Activated T-helper 1 cell treated with anti-CD3 and anti-CD28 coated beads, Interleukin-12 subunit alpha, Interleukin-12 subunit beta, Interleukin-2, Interleukin-4 antibody, amounts not matched to agents 30 ng/mL and 10 ng/mL and 1 ng/mL, durations not matched to agents 14 hours and 24 hours and 36 hours (primary cell): Measurements from ENCODE around the gene RHBDD2. TPM values are rescaled to one million over a fixed set of nuclear protein-coding genes. Genes with fewer than 3 reads are reported as not detected.
"Not testable (repeated sequence)": the region's sequence is repeated elsewhere in the genome, so short reads cannot be mapped to it uniquely, and the experiment has no call there.

Experiments
- DNase-seq: peaks from one replicate; pipeline ENCODE4 v3.0.0; 2021; ENCODE audit warnings: low spot score
- H3K27ac Mint-ChIP-seq: one replicate; pipeline ENCODE4 v1.8.0; 2021; ENCODE audit warnings: mild to moderate bottlenecking, mixed read lengths
- H3K27me3 Mint-ChIP-seq: one replicate; pipeline ENCODE4 v1.8.0; 2022; ENCODE audit warnings: mild to moderate bottlenecking, moderate library complexity, mixed read lengths; ENCODE audit not compliant: insufficient read depth
- H3K36me3 Mint-ChIP-seq: one replicate; pipeline ENCODE4 v1.8.0; 2021; ENCODE audit warnings: low read depth, mixed read lengths
- H3K4me1 Mint-ChIP-seq: one replicate; pipeline ENCODE4 v1.8.0; 2021; ENCODE audit warnings: low read depth, mixed read lengths
- H3K4me3 Mint-ChIP-seq: one replicate; pipeline ENCODE4 v1.8.0; 2021; ENCODE audit warnings: mild to moderate bottlenecking, moderate library complexity, mixed read lengths
- H3K9me3 Mint-ChIP-seq: one replicate; pipeline ENCODE4 v1.8.0; 2021; ENCODE audit warnings: mixed read lengths
- intact Hi-C: fragments of 100-400 bp; cut with micrococcal nuclease; formaldehyde crosslinking; loops from one replicate; pipeline ENCODE4 v1.15.1; 2024
- total RNA-seq: library from RNA; stranded (reverse); gene quantifications from 2 replicates; pipeline ENCODE4 v1.2.3, GENCODE V29; 2022

Gene RHBDD2
- total RNA-seq, 1 donor from 2014 or later: 59.9 TPM

DNA sequence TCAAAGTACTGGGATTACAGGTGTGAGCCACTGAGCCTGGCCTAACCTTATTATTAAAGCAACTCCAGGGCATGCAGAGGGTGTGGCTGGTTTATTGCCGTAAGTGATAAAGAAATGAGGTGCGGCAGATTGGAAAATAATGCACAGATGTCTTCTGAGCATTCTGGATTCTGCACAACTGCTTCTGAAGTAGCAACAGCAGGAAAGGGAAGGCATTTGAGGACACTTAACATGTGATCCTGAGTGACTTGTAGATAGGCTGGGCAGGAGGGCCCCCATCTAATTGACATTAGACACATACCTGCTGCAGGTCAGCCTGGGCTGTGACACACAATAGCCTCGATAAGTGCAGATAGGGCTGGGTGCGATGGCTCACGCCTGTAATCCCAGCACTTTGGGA is 5.6 kb downstream of the RHBDD2 start:
- no peaks in the 10 kb centered on the region for H3K9me3 Mint-ChIP-seq
- intact Hi-C loops: no loop called here
- H3K27ac Mint-ChIP-seq: no peak overlapping the region
- peaks cover 56% of the 10 kb centered on the region for H3K36me3 Mint-ChIP-seq
- no peaks in the 10 kb centered on the region for H3K27me3 Mint-ChIP-seq
- no peak for DNase-seq
- peaks cover 24% of the 10 kb centered on the region for H3K4me1 Mint-ChIP-seq
- H3K4me3 Mint-ChIP-seq: no peak overlapping the region

DNA sequence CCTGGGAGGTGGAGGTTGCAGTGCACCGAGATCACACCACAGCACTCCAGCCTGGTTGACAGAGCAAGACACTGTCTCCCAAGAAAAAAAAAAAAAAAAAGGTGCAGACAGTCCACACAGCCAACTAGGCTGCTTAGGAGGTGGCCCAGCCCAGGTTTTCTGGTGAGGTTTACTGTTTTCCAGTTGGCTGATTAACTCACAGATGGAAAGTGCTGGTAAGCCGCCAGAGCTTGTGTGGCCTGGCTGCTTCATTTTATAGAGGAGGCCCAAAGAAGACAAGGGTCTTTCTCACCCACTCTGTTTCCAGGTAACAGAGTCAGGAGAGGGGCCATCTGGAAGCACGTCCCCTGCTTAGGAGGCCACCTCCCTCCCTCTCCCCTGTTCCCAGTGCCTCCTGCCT is 6.2 kb downstream of the RHBDD2 start:
- Mint-ChIP-seq H3K27ac (no peak overlapping the region), H3K4me3 (no peak overlapping the region), H3K36me3 (peaks cover 52% of the 10 kb centered on the region), H3K4me1 (peaks cover 19% of the 10 kb centered on the region), H3K27me3 (no peaks in the 10 kb centered on the region), H3K9me3 (no peaks in the 10 kb centered on the region)
- intact Hi-C loops: no loop called here
- no peak for DNase-seq

DNA sequence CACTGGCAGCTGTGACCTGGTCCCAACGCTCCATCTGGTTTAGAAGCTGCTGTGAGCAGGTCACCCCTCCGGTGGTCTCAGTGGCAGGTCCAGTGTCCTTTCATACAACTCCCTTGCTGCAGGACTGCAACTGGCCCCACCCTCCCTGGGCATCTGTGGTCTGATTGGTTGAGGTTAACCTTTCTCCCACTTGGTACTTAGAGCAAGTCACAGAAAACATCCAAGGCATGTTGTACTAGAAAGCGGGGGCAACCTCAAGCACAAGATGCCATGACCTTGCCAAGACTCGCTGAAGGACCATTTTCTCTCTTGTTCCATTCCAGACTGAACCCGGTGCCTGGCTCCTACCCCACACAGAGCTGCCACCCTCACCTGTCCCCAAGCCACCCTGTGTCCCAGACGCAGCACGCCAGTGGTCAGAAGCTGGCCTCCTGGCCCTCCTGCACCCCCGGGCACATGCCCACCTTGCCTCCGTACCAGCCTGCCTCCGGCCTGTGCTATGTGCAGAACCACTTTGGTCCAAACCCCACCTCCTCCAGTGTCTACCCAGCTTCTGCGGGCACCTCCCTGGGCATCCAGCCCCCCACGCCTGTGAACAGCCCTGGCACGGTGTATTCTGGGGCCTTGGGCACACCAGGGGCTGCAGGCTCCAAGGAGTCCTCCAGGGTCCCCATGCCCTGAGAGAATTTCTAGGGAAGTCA is 9.0 kb downstream of the RHBDD2 start:
- Mint-ChIP-seq H3K9me3 (no peaks in the 10 kb centered on the region), H3K4me1 (no peaks in the 10 kb centered on the region), H3K36me3 (peaks cover 32% of the 10 kb centered on the region), H3K27me3 (no peaks in the 10 kb centered on the region), H3K27ac (no peak overlapping the region), H3K4me3 (no peak overlapping the region)
- no peak for DNase-seq
- intact Hi-C loops: no loop called here

DNA sequence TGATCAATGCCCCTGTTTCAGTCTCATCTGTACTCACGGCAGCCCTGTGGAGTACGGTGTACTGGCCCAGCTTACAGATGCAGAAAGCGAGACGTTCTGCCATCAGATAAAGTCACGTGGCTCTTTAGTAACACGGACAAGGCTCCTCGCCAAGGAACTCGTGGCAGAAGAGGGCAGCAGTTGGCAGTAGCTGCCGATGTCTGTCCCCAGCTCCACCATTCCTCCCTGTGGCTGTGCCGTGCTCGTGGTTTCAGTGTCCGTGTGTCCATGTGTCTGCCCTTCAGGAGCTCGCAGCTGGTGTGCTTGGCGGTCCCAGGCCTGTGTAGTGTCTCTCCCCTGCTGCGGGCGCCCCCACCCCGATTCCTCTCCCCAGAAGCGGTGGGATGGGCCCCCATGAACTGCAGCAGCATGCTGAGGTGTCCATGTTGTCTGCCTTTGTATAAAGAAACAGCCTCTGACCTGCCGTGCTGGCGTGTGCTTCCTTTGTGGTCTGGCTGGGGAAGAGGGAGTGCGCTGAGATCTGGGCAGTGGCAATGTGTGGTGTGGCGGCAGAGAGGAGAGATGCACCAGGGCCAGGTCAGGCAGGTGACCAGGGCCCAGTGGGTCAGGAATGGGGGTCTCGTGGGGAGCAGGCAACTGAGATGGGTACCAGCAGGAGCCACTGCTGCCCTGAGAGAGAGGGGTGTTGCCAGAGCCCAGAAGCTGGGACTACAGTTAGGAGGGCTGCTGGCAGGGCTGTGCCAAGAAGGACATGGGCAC is 9.8 kb downstream of the RHBDD2 start:
- Mint-ChIP-seq H3K9me3 (no peaks in the 10 kb centered on the region), H3K27ac (no peak overlapping the region), H3K4me3 (no peak overlapping the region), H3K27me3 (peaks cover 1% of the 10 kb centered on the region), H3K4me1 (no peaks in the 10 kb centered on the region), H3K36me3 (peaks cover 28% of the 10 kb centered on the region)
- intact Hi-C loops: no loop called here
- no peak for DNase-seq

DNA sequence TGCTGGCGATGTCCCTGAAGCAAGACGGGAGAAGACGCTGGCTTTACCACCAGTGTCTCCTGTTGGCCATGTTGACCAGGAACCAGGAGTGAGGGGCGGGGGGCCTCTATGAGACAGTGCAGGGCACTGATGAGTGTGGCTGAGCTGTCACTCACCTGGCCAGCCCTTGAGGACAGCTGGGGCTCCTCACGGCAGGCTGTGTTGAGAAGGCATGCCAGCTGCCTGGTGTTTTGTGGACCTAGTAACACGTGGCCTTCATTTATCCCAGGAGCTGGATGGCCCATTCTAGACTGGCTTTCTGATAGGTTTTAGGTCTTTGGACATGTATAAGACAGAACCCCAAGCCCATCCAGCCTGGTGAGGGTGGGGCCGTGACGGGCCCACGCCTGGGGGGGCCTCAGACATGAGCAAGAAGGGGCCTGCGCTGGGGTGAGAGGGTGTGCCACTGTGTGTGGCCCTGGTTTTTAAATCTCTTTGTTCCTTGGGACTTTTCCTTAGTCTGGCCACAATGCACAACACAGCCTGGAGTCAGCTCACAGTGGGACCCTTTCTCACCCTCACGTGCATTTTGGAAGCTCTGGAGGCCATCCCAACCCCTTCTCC is 10.5 kb downstream of the RHBDD2 start:
- Mint-ChIP-seq H3K9me3 (no peaks in the 10 kb centered on the region), H3K4me1 (no peaks in the 10 kb centered on the region), H3K27me3 (peaks cover 1% of the 10 kb centered on the region), H3K4me3 (no peak overlapping the region), H3K36me3 (peaks cover 25% of the 10 kb centered on the region), H3K27ac (no peak overlapping the region)
- no peak for DNase-seq
- intact Hi-C loops: no loop called here

DNA sequence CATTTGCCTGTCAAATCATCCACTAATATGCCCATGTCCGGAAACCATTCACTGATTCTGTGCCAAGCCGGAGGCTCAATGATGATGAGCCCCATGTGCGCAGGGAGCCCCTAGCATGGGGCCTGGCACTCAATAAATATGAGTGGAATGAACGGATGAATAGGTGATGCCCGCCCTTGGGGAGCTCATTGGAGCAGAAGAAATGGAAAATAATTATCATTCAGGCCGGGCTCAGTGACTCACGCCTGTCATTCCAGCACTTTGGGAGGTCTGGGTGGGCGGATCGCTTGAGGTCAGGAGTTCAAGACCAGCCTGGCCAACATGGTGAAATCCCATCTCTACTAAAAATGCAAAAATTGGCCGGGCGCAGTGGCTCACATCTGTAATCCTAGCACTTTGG is 11.0 kb downstream of the RHBDD2 start:
- peaks cover 1% of the 10 kb centered on the region for H3K27me3 Mint-ChIP-seq
- H3K27ac Mint-ChIP-seq: no peak overlapping the region
- no peak for DNase-seq
- H3K4me1 Mint-ChIP-seq: no peaks in the 10 kb centered on the region
- intact Hi-C loops: no loop called here
- no peaks in the 10 kb centered on the region for H3K9me3 Mint-ChIP-seq
- no peak overlapping the region for H3K4me3 Mint-ChIP-seq
- peaks cover 21% of the 10 kb centered on the region for H3K36me3 Mint-ChIP-seq

DNA sequence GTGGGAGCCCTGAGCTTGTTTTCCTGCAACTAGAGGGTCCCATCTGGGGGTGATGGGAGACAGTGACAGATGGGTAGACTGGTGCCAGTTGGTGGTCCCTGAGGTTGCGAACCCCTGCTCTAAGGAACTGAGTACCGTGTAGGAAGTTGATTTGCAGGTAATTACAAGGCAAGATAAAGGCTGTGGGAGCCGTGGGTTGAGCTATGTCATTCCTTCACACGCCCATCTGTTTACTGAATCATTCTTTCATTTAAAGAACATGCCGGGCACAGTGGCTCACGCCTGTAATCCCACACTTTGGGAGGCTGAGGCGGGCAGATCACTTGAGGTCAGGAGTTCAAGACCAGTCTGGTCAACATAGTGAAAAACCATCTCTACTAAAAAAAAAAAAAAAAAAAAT is 12.4 kb downstream of the RHBDD2 start:
- H3K9me3 Mint-ChIP-seq, H3K4me1 Mint-ChIP-seq, DNase-seq, H3K27ac Mint-ChIP-seq, H3K4me3 Mint-ChIP-seq, intact Hi-C loops, H3K27me3 Mint-ChIP-seq: not testable (repeated sequence)
- H3K36me3 Mint-ChIP-seq: peaks cover 16% of the 10 kb centered on the region

DNA sequence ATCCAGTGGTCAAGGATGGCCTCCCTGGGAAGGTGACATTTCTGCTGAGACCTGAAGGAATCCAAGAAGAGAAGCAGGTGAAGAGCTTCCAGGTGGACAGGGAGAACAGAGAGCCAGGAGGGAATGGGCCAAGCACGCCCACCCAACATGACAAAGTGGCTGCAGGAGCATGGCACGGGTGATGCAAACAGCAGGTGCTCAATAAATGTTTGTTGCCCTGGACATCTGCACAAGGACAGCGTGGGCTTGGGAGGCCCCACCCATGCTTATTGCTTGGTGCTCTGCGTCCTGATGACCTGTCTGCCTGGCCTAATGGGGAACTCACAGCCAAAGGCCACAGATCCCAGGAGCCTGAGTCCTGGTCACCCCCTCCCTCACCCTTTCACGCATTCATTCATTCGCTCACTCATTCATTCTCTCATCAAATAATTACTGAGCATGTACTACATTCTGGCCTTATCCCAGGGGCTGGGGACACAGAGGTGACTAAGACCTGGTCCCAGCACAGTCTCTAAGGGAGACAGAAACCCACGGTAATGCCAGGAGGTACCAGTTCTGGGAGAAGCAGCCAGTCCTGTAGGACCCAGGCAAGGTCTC is 13.1 kb downstream of the RHBDD2 start:
- H3K4me3 Mint-ChIP-seq: no peak overlapping the region
- intact Hi-C loops: no loop called here
- H3K27ac Mint-ChIP-seq: no peak overlapping the region
- H3K4me1 Mint-ChIP-seq: no peaks in the 10 kb centered on the region
- no peak for DNase-seq
- peaks cover 1% of the 10 kb centered on the region for H3K27me3 Mint-ChIP-seq
- no peaks in the 10 kb centered on the region for H3K9me3 Mint-ChIP-seq
- H3K36me3 Mint-ChIP-seq: peaks cover 16% of the 10 kb centered on the region

DNA sequence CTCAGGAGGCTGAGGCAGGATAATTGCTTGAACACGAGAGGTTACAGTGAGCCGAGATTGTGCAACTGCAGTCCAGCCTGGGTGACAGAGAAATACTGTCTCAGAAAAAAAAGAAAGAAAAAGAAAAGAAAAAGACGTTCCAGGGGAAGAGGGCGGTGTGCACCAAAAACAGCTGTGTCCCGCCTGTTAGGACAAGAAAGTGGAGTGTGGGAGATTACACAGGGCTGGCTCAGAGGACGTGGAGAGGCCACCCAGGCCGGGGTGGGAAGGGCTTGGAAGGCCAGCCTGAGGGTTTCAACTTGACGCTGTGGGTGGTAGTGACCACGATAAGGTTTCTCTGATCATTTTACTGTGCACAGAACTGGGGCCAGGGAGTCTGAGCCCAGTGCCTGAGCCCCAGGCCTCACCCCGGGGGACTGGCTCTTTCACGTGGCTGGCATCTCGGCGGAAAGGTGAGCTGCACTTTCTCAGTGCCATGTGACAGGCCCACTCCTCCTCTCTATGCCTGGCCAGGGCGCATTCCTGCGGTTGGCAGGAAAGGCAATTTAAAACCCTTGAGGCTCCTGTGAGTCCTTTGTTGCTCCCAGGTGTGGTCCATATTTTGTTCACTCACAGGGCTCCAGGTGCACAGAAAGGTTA is 13.9 kb downstream of the RHBDD2 start:
- peaks cover 1% of the 10 kb centered on the region for H3K27me3 Mint-ChIP-seq
- H3K36me3 Mint-ChIP-seq: peaks cover 13% of the 10 kb centered on the region
- no peak overlapping the region for H3K4me3 Mint-ChIP-seq
- no peak for DNase-seq
- no peaks in the 10 kb centered on the region for H3K4me1 Mint-ChIP-seq
- intact Hi-C loops: no loop called here
- H3K27ac Mint-ChIP-seq: no peak overlapping the region
- no peaks in the 10 kb centered on the region for H3K9me3 Mint-ChIP-seq

DNA sequence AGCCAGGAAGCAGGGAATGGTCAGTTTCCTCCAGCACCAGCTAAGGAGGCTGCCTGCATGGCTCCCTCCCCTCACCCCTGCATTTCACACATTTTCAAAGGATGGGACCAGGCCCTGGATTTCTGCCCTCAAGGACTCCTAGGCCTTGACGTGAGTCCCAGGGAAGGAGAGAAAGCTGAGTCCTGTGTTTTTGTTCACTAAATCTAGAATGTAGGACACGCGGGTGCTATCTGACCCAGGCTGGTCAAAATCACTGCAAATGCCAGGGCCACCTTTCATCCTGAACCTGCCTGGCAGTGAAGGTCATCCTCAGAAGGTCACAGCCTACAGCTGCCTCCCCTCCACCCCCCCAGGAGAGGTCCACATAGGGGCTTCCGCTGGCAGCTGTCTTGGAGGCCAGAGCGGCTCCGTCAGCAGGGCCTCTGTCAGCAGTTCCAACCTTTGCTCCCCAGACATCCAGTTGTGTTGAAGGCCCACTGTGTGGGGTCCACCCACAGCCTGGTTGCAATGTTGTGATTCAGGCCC is 18.0 kb downstream of the RHBDD2 start:
- H3K9me3 Mint-ChIP-seq: no peaks in the 10 kb centered on the region
- no peak overlapping the region for H3K4me3 Mint-ChIP-seq
- H3K36me3 Mint-ChIP-seq: no peaks in the 10 kb centered on the region
- H3K4me1 Mint-ChIP-seq: no peaks in the 10 kb centered on the region
- intact Hi-C loops: no loop called here
- H3K27ac Mint-ChIP-seq: no peak overlapping the region
- peaks cover 1% of the 10 kb centered on the region for H3K27me3 Mint-ChIP-seq
- no peak for DNase-seq

DNA sequence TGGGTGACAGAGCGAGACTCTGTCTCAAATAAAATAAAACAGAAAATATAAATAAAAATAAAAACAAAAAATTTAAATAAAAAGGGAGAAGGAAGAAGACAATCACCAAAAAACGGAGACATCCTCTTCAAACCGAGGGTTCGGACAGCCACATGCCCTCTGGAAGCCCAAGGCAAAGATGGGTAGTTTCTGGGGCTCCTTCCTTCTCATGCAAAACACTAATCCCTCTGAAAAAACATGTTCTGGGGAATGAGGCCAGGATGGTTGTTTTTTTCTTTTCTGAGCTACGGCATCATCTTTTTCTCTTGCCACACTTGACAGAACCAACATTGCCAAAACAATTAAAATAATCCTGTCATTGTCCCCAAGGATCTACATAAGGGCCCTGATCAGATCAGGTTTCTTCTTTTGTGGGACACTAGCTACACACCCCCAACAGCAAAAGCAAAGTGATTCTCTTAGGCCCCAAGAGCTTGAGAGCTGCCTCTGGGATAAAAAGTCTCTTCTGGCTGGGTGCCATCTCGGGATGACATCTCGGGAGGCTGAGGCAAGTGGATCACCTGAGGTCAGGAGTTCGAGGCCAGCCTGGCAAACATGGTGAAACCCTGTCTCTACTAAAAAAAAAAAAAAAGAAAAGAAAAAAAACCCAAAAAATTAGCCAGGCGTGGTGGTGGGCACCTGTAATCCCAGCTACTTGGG is 21.9 kb downstream of the RHBDD2 start:
- no peaks in the 10 kb centered on the region for H3K9me3 Mint-ChIP-seq
- H3K27me3 Mint-ChIP-seq: no peaks in the 10 kb centered on the region
- no peak for DNase-seq
- intact Hi-C loops: no loop called here
- no peaks in the 10 kb centered on the region for H3K4me1 Mint-ChIP-seq
- no peak overlapping the region for H3K4me3 Mint-ChIP-seq
- H3K36me3 Mint-ChIP-seq: no peaks in the 10 kb centered on the region
- no peak overlapping the region for H3K27ac Mint-ChIP-seq
